Prostate gland (tissue), 2 donors: ENCODE measurements around the gene HDAC4. TPM values are rescaled to one million over a fixed set of nuclear protein-coding genes. Genes with fewer than 3 reads are reported as not detected.

ENCODE experiments used
- DNase-seq: peaks from one replicate; pipeline ENCODE4 v3.0.0-alpha.2; 2019; ENCODE audit warnings: low spot score
- H3K27ac ChIP-seq, 2 donors: fragments of 200-600 bp; sonication (generic); 2 replicates each; pipeline ENCODE4 v1.5.1; 2017 to 2019
- H3K27me3 ChIP-seq: fragments of 200-600 bp; sonication (generic); replicated peaks from 2 replicates; pipeline ENCODE4 v1.5.1; 2019; ENCODE audit not compliant: insufficient read depth
- H3K36me3 ChIP-seq, 2 donors: fragments of 200-600 bp; sonication (generic); 1 replicate in 1 of 2; 2 replicates in 1 of 2; pipeline versions ENCODE4 v1.5.1 to v1.8.1; 2017 to 2019
- H3K4me1 ChIP-seq: fragments of 200-600 bp; sonication (generic); replicated peaks from 2 replicates; pipeline ENCODE4 v1.5.1; 2019
- H3K4me3 ChIP-seq, 2 donors: fragments of 200-600 bp; sonication (generic); 2 replicates each; pipeline ENCODE4 v1.5.1; 2017 to 2019
- H3K9me3 ChIP-seq: fragments of 200-600 bp; sonication (generic); 2 replicates; pipeline ENCODE4 v1.5.1; 2017
- POLR2A ChIP-seq: fragments of 450-650 bp; IDR thresholded peaks from one replicate; pipeline ENCODE4 v1.6.1; 2016; ENCODE audit warnings: antibody characterized with exemption, mild to moderate bottlenecking
- POLR2AphosphoS5 ChIP-seq: sonication (generic); formaldehyde crosslinking; IDR thresholded peaks from one replicate; pipeline ENCODE4 v1.6.1; 2017; ENCODE audit warnings: antibody characterized with exemption
- WGBS: methylation state at CpG from one replicate; pipeline ENCODE4 v1.1.5; 2018; 5-methylcytosine and 5-hydroxymethylcytosine counted together
- intact Hi-C: fragments of 100-400 bp; cut with DNase I; formaldehyde crosslinking; loops from one replicate; pipeline ENCODE4 v1.14.2; 2022
- total RNA-seq, 2 donors: library from RNA; depleted of rRNA; stranded (reverse); fragments of >200 nt; gene quantifications; one replicate each; pipeline ENCODE4 v1.1.0, GENCODE V29; 2016
- TF ChIP-seq, protein P1 (sequence below), 4 experiments: fragments of 200-600 bp in 2 of 4; fragments of 450-650 bp in 2 of 4; sonication (generic) in 2 of 4; IDR thresholded peaks; 1 replicate in 3 of 4; 2 replicates in 1 of 4; pipeline ENCODE4 v1.5.1; 2016 to 2019; ENCODE audit warnings: antibody characterized with exemption in 4 of 4, mild to moderate bottlenecking in 2 of 4, moderate library complexity in 2 of 4

HDAC4 gene
- total RNA-seq, 2 donors from 2014 or later: 41.8 to 44.2 TPM

GRCh38 chr2:239291475-239292350, 109.1 kb downstream of the HDAC4 start:
- Histone ChIP-seq H3K9me3 (no peaks in the 10 kb centered on the region), H3K27ac (peak overlapping the region; percentile 13 to 58), H3K36me3 (no peaks in the 10 kb centered on the region), H3K4me3 (no peak overlapping the region), H3K4me1 (no peaks in the 10 kb centered on the region), H3K27me3 (no peaks in the 10 kb centered on the region)
- WGBS: 83% methylated on average over 30 of the region's 30 CpGs
- TF ChIP-seq, protein P1, sequence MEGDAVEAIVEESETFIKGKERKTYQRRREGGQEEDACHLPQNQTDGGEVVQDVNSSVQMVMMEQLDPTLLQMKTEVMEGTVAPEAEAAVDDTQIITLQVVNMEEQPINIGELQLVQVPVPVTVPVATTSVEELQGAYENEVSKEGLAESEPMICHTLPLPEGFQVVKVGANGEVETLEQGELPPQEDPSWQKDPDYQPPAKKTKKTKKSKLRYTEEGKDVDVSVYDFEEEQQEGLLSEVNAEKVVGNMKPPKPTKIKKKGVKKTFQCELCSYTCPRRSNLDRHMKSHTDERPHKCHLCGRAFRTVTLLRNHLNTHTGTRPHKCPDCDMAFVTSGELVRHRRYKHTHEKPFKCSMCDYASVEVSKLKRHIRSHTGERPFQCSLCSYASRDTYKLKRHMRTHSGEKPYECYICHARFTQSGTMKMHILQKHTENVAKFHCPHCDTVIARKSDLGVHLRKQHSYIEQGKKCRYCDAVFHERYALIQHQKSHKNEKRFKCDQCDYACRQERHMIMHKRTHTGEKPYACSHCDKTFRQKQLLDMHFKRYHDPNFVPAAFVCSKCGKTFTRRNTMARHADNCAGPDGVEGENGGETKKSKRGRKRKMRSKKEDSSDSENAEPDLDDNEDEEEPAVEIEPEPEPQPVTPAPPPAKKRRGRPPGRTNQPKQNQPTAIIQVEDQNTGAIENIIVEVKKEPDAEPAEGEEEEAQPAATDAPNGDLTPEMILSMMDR (IDR thresholded peaks at IDR 0.05): no peak
- no peak for TF ChIP-seq POLR2AphosphoS5
- no peak for TF ChIP-seq POLR2A
- intact Hi-C loops: no loop called here
- no peak for DNase-seq

- intact Hi-C loops: no loop called here
- Histone ChIP-seq H3K4me1 (no peaks in the 10 kb centered on the region), H3K4me3 (no peak overlapping the region), H3K36me3 (no peaks in the 10 kb centered on the region), H3K27ac (peak overlapping the region; percentile 13 to 58), H3K9me3 (no peaks in the 10 kb centered on the region), H3K27me3 (no peaks in the 10 kb centered on the region)
- no peak for DNase-seq
- WGBS: 66% methylated on average over 39 of the region's 39 CpGs
- TF ChIP-seq, protein P1 (IDR thresholded peaks at IDR 0.05): peak in 1 of 4 experiments; percentile 40
- no peak for TF ChIP-seq POLR2A
- TF ChIP-seq POLR2AphosphoS5: peak; percentile 51
These were observed 110.0 kb downstream of the HDAC4 start for GRCh38 chr2:239290618-239291474.

DNA sequence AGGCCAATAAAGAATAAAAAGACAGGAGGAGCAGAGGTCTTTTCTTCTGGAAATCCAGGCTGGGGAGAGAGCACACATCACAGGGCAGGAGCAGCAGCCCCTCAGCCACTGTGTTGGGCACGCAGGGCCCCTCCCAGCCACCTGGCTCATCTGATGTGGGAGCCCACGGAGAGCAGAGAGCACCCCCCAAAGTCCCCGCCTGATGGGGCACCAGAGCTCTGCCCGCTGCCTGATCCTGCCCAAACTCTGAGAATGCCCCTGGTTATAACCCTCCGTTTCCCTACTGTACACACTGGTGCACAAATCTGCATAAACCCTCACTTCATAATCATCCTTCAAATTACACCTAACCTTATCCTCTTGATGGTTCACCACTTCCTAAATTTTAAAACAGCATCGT, 111.3 kb downstream of the HDAC4 start:
- TF ChIP-seq POLR2AphosphoS5 (no peak), POLR2A (no peak)
- TF ChIP-seq, protein P1 (IDR thresholded peaks at IDR 0.05): no peak
- H3K36me3 ChIP-seq: no peaks in the 10 kb centered on the region
- H3K9me3 ChIP-seq: no peaks in the 10 kb centered on the region
- no peaks in the 10 kb centered on the region for H3K4me1 ChIP-seq
- H3K4me3 ChIP-seq: no peak overlapping the region
- 88% methylated on average over 6 of the region's 6 CpGs for WGBS
- H3K27me3 ChIP-seq: no peaks in the 10 kb centered on the region
- DNase-seq: no peak
- peak overlapping the region in 1 of 2 donors; percentile 9 for H3K27ac ChIP-seq
- intact Hi-C loops: no loop called here

- Histone ChIP-seq H3K36me3 (no peaks in the 10 kb centered on the region), H3K27me3 (no peaks in the 10 kb centered on the region), H3K27ac (peak overlapping the region in 1 of 2 donors; percentile 9), H3K9me3 (no peaks in the 10 kb centered on the region), H3K4me1 (no peaks in the 10 kb centered on the region), H3K4me3 (no peak overlapping the region)
- intact Hi-C loops: no loop called here
- WGBS: 46% methylated on average over 7 of the region's 7 CpGs
- DNase-seq: no peak
- TF ChIP-seq POLR2AphosphoS5 (no peak), POLR2A (no peak)
- TF ChIP-seq, protein P1 (IDR thresholded peaks at IDR 0.05): no peak
These were observed 111.8 kb downstream of the HDAC4 start for GRCh38 chr2:239288951-239289511.
